Tibial nerve (tissue), 4 donors: ENCODE results near the gene DHRS4.
"Not testable (repeated sequence)": the region's sequence is repeated elsewhere in the genome, so short reads cannot be mapped to it uniquely, and the experiment has no call there.

Experiments
- CTCF ChIP-seq, 5 experiments: fragments of 200-600 bp in 3 of 5; fragments of 450-650 bp in 2 of 5; sonication (generic) in 3 of 5; IDR thresholded peaks; one replicate each; pipeline ENCODE4 v1.5.1; 2016 to 2019; ENCODE audit warnings: antibody characterized with exemption in 5 of 5, mild to moderate bottlenecking in 3 of 5, moderate library complexity in 2 of 5
- EP300 ChIP-seq, 2 donors: sonication (generic); formaldehyde crosslinking; IDR thresholded peaks; one replicate each; pipeline ENCODE4 v1.6.1; 2017; ENCODE audit warnings: antibody characterized with exemption in 2 of 2, mild to moderate bottlenecking in 1 of 2

GRCh38 chr14:23961704-23962103, 8.1 kb downstream of the DHRS4 start:
- not testable (repeated sequence) for TF ChIP-seq EP300, CTCF (IDR thresholded peaks at IDR 0.05)
